RKO (cell line): ENCODE data around the gene EP300.
"Not testable (repeated sequence)": the region's sequence is repeated elsewhere in the genome, so short reads cannot be mapped to it uniquely, and the experiment has no call there.

ENCODE experiments used
- DNase-seq: peaks from one replicate; pipeline ENCODE4 v3.0.0-alpha.2; 2016; ENCODE audit warnings: low spot score

EP300 gene

GRCh38 chr22:41092023-41092817 lies at the start of gene EP300:
EP300 (plus strand) TSS chr22:41092592; CDS start chr22:41093005, 413 bp downstream.
- DNase-seq: peak; percentile 81

DNA sequence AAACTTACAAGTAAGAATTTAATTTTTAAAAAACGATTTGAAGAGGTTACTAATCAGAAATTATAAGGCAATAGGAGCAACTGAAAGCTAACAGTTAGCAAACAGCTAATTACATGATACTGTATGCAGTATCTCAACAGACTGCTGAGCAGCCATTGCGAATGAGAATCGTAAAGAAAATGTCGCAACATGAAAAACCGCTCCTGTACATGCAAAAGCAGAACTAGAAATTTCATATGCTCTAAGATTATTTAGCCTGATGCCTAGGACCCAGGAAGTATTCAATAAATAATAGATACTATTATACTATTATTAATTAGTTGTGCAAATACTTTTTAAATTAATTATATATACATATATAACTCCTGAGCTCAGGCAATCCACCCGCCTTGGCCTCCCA lies 48.7 kb upstream of the EP300 start:
- DNase-seq: no peak

DNA sequence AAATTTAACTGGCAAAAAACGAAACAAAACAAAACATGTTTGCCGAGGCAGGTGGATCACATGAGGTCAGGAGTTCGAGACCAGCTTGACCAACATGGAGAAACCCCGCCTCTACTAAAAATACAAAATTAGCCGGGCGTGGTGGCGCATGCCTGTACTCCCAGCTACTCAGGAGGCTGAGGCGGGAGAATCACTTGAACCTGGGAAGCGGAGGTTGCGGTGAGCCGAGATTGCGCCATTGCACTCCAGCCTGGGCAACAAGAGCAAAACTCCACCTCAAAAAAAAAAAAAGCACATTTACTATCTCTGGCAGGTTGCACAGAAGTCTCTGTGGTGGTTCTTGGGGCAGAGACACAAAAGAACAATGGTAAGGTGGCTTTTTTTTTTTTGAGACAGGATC lies 46.8 kb upstream of the EP300 start:
- DNase-seq: not testable (repeated sequence)

- DNase-seq: no peak
Measured at GRCh38 chr22:41047801-41048211, 44.6 kb upstream of the EP300 start.

DNA sequence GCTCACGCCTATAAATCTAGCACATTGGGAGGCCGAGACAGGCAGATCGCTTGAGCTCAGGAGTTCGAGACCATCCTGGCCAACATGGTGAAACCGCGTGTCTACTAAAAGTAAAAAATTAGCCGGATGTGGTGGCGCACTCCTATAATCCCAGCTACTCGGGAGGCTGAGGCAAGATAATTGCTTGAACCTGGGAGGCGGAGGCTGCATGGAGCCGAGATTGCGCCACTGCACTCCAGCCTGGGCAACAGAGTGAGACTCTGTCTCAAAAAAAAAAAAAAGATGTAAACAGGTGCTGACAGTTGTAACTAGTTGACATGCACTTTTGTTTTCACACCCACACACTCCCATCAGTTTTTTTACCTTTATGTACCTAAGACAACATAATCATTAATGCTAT lies 44.0 kb upstream of the EP300 start:
- not testable (repeated sequence) for DNase-seq

- no peak for DNase-seq
Measured at GRCh38 chr22:41048791-41049717, 43.3 kb upstream of the EP300 start.

- DNase-seq: not testable (repeated sequence)
Measured at GRCh38 chr22:41049795-41050194, 42.6 kb upstream of the EP300 start.

DNA sequence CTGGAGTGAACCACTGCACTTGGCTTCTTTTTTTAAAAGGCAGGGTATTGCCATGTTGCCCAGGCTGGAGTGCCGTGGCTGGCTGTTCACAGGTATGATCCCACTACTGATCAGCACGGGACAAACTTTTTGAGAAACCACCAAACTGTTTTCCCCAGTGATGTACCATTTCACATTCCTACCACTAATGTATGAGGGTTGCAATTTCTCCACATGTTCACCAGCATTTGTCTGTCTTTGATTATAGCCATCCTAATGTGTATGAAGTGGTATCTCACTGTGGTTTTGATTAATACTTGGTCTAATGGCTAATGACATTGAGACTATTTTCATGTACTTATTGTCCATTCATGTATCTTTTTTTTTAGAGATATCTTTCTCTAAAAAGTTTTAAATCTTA lies 41.5 kb upstream of the EP300 start:
- DNase-seq: no peak

- DNase-seq: no peak
Measured at GRCh38 chr22:41052661-41053490, 39.5 kb upstream of the EP300 start.

DNA sequence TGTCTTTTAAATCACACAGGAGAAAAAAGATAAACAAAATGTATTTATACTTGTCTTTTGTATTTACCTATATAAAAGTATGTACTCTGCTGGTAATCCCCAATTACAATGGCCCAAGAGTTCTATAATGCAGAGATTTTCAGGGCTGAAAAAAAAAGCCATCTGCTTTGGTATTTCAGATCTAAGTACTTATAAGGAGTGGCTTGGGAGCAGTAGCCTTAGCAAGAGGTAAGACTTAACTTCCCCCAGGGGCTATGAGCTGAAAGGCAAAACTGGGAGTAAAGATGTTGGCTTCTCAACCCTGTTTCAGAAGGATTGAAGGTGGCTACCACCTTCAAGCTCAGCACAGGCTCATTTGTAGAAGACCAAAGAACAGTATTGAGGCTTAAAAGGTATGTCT lies 35.3 kb upstream of the EP300 start:
- no peak for DNase-seq

DNA sequence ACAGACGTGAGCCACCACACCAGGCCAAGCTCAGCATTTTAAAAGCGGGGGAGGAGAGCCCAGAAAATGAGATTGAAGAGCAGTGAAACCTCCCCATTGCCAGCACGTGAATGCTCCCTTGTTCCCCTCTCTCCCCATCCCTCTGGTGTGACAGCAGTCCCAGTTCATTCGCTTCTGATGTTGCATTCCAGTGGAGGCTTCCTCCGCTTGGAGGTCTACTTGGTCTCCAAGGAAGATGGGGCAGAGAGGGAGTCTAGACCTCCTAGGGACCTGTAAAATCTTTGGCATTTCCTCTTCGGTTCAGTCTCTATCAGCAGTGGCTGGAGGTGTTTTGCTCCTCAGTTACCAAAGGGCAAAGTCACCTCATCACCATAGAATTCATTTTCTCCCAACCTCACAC lies 30.2 kb upstream of the EP300 start:
- DNase-seq: no peak

DNA sequence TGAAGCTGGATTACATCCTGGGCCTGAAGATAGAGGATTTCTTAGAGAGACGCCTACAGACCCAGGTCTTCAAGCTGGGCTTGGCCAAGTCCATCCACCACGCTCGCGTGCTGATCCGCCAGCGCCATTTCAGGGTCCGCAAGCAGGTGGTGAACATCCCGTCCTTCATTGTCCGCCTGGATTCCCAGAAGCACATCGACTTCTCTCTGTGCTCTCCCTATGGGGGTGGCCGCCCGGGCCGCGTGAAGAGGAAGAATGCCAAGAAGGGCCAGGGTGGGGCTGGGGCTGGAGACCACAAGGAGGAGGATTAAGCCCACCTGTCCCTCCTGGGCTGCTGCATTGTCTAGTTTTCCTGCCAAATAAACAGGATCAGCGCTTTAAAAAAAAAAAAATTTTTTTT lies 28.1 kb upstream of the EP300 start:
- not testable (repeated sequence) for DNase-seq

DNA sequence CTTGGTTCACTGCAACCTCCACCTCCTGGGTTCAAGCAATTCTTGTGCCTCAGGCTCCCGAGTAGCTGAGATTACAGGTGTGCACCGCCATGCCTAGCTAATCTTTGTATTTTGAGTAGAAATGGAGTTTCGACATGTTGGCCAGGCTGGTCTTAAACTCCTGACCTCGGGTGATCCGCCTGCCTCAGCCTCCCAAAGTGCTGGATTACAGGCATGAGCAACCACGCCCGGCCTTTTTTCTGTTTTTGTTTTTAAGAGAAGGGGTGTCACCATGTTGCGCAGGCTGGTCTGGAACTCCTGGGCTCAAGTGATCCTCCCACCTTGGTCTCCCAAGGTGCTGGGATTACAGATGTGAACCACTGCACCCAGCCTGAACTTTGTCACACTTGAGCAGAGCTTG lies 26.1 kb upstream of the EP300 start:
- not testable (repeated sequence) for DNase-seq

GRCh38 chr22:41067968-41068367 lies 24.4 kb upstream of the EP300 start:
- not testable (repeated sequence) for DNase-seq

DNA sequence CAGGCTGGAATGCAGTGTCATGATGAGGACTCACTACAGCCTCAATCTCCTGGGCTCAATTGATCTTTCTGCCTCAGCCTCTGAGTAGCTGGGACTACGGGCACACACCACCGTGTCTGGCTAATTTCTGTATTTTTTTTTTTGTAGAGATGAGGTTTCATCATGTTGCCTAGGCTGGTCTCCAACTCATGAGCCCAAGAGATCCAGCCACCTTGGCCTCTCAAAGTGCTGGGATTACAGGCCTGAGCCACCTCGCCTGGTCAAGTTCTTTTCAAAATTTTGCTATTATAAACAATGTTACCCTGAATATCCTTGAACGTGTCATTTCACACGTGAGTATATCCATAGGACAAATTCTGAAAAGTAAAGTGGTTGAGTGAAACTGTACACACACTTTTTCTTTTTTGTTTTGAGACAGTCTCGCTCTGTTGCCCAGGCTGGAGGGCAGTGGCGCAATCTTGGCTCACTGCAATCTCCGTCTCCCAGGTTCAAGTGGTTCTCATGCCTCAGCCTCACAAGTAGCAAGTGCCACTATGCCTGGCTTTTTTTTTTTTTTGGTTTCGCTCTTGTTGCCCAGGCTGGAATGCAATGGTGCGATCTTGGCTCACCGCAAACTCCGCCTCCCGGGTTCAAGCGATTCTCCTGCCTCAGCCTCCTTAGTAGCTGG lies 21.6 kb upstream of the EP300 start:
- no peak for DNase-seq

DNA sequence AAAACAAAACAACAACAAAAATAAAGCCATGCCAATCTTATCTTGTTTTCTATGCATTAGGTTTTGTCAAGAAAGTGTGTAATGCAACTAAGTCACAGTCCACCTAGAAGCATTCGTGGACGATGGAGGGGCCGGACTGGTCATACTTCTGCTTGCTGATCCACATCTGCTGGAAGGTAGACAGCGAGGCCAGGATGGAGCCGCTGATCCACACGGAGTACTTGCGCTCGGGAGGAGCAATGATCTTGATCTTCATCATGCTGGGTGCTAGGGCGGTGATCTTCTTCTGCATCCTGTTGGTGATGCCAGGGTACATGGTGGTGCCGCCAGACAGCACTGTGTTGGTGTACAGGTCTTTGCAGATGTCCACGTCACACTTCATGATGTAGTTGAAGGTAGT lies 18.3 kb upstream of the EP300 start:
- DNase-seq: no peak

- no peak for DNase-seq
Measured at GRCh38 chr22:41074466-41074865, 17.9 kb upstream of the EP300 start.

- DNase-seq: no peak
Measured at GRCh38 chr22:41074941-41075710, 17.3 kb upstream of the EP300 start.

GRCh38 chr22:41075946-41076345 lies 16.4 kb upstream of the EP300 start:
- no peak for DNase-seq

DNA sequence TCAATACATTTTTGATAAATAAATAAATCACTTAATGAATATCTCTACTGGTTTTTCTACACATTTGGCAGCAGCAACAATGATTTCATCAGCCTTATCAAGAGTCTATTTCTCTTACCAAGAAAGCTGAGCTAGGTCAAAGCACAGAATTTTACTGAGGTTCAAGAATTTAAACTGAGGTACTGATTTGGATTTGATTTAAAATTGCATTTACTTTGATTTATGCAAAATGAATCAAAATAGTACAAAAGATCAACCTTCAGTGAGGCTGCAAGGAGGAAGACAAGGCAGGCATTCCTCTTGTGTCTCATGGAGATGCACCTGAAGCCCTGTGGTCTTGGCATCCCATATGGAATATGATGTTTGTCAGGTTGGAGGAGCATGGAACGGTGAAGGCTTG lies 15.5 kb upstream of the EP300 start:
- DNase-seq: no peak

- no peak for DNase-seq
Measured at GRCh38 chr22:41078931-41079330, 13.5 kb upstream of the EP300 start.
